Upper lobe of left lung (tissue), 4 donors: ENCODE results near the gene CENPO.

Experiments used
- POLR2A ChIP-seq, 4 donors: fragments of 450-650 bp; IDR thresholded peaks; one replicate each; pipeline ENCODE4 v1.5.1; 2016 to 2017; ENCODE audit warnings: antibody characterized with exemption in 4 of 4, mild to moderate bottlenecking in 2 of 4
- POLR2AphosphoS5 ChIP-seq, 2 donors: sonication (generic); formaldehyde crosslinking; IDR thresholded peaks; one replicate each; pipeline ENCODE4 v1.5.1; 2017; ENCODE audit warnings: antibody characterized with exemption in 2 of 2
- TF ChIP-seq, protein P1 (sequence below), 6 experiments: fragments of 450-650 bp in 4 of 6; fragments of 200-600 bp in 2 of 6; sonication (generic) in 2 of 6; IDR thresholded peaks; one replicate each; pipeline ENCODE4 v1.5.1; 2016 to 2019; ENCODE audit warnings: antibody characterized with exemption in 6 of 6

DNA sequence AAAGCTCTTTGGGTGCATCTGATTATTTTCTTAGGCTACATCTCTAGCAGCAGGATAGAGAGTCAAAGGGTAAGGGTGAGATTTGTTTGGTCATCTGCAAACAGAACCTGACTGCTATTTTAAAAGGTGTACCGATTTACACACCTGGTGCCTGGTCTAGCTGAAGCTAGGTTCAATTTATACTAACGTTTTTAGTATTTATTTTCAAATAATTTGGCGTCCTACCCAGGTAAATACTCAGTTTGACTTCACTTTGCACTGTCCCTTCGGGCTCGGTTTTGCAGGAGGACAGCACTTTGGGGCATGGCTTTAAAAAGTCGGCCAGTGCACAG lies 717 bp upstream of the CENPO start:
- TF ChIP-seq, protein P1, sequence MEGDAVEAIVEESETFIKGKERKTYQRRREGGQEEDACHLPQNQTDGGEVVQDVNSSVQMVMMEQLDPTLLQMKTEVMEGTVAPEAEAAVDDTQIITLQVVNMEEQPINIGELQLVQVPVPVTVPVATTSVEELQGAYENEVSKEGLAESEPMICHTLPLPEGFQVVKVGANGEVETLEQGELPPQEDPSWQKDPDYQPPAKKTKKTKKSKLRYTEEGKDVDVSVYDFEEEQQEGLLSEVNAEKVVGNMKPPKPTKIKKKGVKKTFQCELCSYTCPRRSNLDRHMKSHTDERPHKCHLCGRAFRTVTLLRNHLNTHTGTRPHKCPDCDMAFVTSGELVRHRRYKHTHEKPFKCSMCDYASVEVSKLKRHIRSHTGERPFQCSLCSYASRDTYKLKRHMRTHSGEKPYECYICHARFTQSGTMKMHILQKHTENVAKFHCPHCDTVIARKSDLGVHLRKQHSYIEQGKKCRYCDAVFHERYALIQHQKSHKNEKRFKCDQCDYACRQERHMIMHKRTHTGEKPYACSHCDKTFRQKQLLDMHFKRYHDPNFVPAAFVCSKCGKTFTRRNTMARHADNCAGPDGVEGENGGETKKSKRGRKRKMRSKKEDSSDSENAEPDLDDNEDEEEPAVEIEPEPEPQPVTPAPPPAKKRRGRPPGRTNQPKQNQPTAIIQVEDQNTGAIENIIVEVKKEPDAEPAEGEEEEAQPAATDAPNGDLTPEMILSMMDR (IDR thresholded peaks at IDR 0.05), result no peak
- TF ChIP-seq POLR2AphosphoS5 (IDR thresholded peaks at IDR 0.05), result no peak
- no peak for TF ChIP-seq POLR2A (IDR thresholded peaks at IDR 0.05)
